ENCODE results near the gene STXBP6.

DNA sequence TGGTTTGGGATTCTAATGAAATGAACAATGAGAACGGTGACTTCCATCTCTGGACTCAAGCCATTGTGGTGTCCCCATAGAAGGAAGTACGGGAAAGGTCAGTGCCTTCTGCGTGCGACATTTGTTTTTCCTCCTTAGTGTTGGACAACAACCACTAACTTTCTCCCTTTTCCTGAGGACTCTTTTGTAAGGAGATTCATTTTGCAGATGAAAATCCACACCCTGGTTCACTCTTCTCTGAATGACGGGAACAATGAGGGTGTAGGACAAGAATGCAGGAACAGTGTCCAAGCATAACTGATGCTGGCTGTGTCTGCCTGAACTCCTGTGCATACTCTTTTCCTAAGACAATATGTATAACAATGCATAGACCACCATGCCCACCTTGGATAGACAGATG, 176.4 kb downstream of the STXBP6 start:
- TF ChIP-seq POLR2AphosphoS5 (IDR thresholded peaks at IDR 0.05; ENCODE audit: low read depth, low read length) (no peak), POLR2A (IDR thresholded peaks at IDR 0.05; ENCODE audit: low read depth, low read length) (no peak), TAF1 (IDR thresholded peaks at IDR 0.05; ENCODE audit: borderline replicate concordance, low read depth, low read length) (no peak)

Data from GM12892 (cell line).